HepG2 (cell line): ENCODE results near the gene TNFRSF6B.

Source experiments
- CEBPB ChIP-seq: IDR thresholded peaks from 2 replicates; pipeline ENCODE4 v1.6.1; 2011; ENCODE audit warnings: low read depth, low read length, improper control_type of control experiment, borderline replicate concordance
- HIC2 ChIP-seq: sonication (generic); formaldehyde crosslinking; IDR thresholded peaks from 2 replicates; pipeline ENCODE4 v1.9.0; 2022; ENCODE audit warnings: low read depth, missing genetic modification reagents
- NR3C1 ChIP-seq: sonication (generic); formaldehyde crosslinking; IDR thresholded peaks from 2 replicates; pipeline ENCODE4 v1.4.0; 2020; ENCODE audit warnings: missing genetic modification reagents
- POLR2AphosphoS2 ChIP-seq: IDR thresholded peaks from 2 replicates; pipeline ENCODE4 v1.6.1; 2011; ENCODE audit warnings: low read depth, low read length, improper control_type of control experiment
- ZNF274 ChIP-seq: sonication (generic); formaldehyde crosslinking; IDR thresholded peaks from 2 replicates; pipeline ENCODE4 v1.5.1; 2020; ENCODE audit warnings: mild to moderate bottlenecking, missing genetic modification reagents
- ZNF501 ChIP-seq: sonication (generic); formaldehyde crosslinking; IDR thresholded peaks from 2 replicates; pipeline ENCODE4 v1.5.1; 2020; ENCODE audit warnings: mild to moderate bottlenecking, moderate library complexity, missing genetic modification reagents

DNA sequence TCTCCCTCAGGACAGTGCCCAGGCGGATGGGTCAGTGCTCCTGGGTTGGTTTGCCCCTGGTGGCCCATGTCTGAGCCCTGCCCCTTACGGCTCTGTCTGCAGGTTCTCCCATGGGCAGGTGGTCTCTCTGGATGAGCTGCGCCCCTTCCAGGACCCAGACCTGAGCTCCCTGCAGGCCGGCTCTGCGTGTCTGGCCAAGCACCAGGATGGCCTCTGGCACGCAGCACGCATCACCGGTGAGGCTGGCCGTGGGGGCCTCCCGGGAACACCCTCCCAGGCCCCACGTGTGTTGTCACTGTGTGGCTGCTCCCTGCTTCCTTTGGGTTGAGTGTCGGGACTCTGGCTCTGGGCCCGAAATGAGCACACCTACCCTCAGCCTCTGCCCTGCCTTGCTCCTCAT is 36.7 kb downstream of the TNFRSF6B start:
- TF ChIP-seq POLR2AphosphoS2 (no peak), HIC2 (CRISPR knock-in tag) (no peak), ZNF274 (CRISPR knock-in tag) (no peak), NR3C1 (CRISPR knock-in tag) (no peak), ZNF501 (CRISPR knock-in tag) (no peak), CEBPB (no peak)
